Measurements from ENCODE around the gene SPOP.

The SPOP gene

DNA sequence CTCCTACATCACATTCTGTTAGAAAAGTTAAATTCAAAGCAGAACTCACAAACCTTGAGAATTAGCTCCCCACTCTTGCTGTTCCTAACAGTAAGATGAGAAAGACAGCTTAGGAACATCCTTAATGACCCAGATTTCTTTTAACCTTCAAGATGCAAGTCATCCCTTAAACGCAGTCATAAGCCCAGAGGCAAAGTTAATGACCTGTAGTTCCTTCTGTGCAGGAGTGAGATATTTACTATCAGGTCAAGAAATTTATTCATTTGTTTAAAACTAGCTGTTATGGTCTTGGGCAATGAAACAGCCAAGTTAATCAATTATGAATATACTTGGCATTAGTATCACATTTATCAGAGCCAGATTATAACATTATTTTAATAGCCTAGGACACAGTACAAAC, 65.2 kb downstream of the SPOP start:
- DNase-seq, result no peak

DNA sequence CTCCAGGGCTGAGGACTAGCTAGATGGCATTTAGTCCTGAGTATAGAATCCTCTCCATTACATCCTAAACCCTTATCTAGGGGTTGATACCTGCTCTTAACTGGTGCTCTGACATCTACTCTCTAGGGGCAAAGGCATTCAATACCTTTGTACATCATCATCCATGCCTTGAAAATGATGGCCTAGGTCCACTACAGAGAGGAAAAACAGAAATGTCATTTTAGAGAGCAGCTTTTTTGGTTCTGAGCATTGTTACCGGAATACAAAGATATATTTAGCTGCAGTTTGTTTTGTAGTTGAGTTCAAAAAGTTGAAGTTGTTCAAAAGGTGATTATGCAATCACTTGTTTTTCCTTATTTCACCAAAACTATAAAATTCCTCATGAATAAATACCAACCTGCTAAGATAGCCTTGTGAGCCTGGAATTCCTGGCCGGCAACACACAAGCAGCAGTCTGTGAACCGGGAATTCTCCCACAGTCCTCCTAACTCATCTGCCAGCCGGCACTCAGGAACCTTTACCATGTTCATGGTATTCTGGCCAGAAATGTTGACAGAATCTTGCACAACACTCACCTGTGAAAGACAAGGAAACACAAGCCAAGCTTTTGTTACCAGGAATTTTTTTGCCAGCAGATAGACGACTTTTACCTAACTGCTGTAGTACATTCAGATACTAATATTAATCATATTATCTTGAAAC, 66.9 kb downstream of the SPOP start:
- DNase-seq, result no peak

DNA sequence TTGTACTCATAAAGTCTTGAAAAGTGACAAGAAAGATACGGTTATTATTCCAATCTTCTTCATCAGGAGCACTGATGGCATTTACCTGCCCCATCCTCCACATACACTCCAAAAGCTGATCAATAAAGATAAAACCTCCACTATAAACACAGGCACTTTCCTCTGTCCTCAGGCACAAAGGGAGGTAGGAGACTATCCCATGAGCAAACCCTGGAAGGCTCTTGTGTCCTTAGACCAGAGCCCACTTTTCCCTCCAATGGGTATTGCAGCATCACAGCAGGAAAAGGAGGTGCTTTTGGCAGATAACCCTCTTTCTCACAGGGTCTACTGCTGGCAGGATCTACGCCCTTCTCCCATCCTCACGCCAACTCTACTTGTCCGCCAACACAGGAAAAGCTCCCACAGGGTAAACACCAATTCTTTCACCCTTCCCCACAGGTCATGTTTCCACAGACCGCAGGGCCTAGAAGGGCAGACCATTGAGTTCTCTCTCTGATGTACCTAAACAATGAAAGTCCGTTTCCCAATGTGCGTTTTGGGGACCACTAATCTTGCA, 73.5 kb downstream of the SPOP start:
- no peak for DNase-seq

DNA sequence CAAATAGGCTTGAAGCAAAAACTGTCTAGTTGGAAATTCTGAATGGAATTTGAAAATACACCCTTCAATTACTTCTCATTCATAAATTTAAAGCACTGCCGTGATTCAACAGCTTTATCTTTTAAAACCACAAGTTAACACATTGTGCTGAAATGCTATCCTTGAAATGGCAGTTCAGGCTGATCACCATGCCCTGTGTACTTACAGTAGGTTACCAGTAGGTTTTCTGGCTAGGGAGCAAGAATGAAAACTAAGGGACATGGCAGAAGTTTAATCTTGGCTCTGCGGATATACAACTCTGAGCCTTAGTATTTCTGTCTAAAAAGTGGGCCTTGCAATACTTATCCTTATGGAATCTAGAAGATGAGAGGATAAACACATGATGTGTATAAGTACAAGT, 74.2 kb downstream of the SPOP start:
- DNase-seq, result no peak

DNA sequence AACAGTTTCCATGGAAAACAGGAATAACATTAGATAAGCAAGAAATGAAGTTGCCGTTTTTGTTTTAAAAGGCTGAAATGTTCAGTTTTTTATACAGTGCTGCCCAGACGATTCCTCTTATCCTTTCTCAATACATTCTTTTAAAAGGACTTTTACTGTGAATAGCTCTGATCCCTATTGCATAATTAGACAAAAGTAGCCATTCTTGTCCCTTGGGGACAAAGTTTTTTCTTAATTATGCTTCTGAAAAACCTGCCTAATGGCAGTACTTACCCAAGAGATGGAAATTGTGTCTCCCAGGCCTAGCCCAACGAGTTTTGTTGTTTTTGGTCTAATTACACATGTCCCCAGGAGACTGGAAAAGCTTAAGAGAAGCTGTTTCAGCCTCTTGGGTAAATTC, 74.7 kb downstream of the SPOP start:
- no peak for DNase-seq

DNA sequence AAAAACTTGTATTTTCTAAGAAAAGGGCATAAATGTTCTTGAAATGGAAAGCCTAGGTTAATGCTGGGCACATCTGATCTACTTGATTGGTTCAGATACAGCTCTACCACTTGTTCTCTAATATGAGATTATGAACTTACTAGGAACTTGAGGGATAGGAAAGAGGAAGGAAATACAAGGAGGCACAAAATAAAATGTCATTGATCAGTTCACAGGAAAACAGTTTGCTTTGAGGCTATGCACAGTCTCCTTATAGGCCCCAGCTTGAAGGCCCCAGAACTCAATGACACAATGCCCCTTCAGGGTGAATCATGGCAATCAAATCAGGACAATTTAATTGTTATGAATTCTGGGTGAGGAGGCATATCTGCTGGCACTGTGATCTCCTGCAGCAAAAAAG, 75.1 kb downstream of the SPOP start:
- no peak for DNase-seq

DNA sequence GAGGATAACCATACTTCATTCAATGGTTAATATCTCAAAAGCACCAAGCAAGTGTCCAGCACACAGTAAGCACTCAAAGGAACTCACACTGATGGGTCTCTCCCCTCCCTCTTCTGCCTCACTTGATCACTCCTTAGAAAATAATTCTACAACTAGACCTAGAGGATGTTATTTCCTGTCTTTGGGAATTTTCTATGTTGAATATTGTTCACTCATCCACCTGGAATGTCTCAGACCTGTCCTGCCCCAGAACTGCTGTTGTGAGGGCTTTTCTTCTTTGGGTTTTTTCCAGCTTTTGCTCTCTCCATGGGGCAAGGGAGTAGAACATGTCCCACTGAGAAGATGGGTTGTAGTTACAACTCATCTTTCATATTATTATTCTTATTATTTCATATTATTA, 76.9 kb downstream of the SPOP start:
- no peak for DNase-seq

DNA sequence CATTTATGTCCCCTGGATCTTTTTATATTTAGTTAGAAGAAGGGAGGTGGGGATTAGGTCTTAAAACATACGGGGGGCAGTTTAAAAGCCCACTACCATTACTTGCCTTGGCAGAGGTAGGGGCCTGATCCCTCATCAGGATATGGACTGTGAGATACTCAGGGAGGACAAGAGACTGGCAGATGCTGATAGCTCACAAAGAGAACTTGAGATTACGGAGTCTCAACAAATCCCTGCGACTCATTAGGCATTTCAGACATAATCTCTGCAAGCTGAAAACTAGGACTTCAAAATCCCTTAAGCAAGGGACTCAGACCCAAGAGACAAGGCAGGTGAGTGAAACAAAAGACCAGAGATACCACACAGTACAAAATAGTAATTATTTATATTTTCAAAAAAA, 79.0 kb downstream of the SPOP start:
- no peak for DNase-seq

DNA sequence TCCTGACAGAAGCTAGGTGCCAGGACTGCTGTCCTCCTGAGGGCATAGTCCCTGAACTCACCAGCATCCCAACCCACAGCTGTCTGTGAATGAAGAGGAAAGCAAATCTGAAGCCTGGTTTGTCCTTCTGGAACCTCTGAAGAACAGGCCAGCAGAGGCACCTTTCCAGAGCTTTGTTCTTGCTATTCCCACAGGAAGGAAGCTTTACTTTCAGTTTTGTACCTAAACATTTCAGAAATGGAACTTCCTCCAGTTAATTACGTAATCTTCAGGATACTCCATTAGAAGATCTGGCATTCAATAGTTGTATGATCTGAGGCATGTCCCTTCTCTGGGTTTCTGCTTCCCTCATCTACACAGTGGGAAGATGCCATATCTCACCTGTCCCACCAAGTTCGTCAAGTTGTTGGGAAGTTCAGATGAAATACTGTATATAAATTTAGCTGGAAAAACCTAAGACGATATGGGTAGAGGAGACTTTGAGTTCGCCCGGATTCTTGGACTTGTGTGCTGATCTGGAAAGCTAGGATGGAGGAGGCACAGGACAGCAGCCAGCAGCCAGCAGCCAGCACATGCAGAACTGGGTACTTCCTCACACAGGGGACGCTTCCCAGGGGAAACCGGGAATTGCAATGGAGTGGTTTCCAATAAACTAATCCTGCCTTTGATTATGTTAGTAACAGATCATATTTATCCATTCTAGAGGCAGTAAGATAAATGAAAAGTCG, 79.8 kb downstream of the SPOP start:
- no peak for DNase-seq

DNA sequence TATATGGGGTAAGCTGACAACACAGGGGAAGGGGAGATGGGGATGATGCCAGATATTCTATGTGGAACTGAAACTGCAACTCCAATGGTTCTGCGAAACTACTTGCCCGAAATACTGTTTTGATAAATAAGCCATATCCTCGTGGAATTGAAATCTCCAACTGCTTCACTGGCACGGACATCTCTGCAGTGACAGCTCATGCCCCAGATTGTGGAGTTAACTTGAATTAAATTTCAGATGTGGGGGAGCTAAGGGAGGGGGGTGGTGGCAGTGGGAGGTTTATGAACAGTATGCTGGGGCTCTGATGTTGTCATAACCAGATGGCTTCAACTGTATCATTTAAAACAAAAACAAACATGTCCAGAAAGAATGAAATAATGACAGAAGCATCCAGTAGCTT, 80.5 kb downstream of the SPOP start:
- DNase-seq, result no peak

DNA sequence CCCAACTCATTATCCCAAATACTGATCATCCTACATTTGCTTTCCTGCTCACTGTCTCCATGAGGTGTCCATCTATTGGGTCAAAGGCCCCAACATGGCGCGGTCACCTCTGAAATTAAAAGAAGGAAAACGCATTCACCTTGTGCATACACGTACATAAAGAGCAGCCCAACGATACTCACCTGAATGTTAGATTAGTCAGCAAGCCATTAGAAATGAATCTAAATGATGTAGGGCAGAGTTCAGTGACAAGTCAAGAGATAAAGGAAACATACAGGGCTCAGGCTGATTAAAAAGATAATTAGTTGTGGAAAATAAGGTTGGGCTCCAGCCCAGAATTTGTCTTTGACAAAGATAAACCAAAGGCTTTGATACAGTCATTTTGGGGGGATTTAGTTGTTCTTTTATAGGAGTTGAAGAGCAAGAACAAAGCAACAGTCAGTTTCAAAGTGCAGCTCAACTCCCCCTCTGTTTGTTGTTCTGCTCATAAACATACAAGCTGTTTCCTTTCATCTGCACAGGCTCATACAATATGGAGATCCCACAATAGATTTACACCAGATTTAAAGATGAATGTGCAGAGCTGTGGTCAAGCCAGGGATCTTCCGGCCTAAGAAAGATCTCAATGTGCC, 81.2 kb downstream of the SPOP start:
- DNase-seq, result no peak

DNA sequence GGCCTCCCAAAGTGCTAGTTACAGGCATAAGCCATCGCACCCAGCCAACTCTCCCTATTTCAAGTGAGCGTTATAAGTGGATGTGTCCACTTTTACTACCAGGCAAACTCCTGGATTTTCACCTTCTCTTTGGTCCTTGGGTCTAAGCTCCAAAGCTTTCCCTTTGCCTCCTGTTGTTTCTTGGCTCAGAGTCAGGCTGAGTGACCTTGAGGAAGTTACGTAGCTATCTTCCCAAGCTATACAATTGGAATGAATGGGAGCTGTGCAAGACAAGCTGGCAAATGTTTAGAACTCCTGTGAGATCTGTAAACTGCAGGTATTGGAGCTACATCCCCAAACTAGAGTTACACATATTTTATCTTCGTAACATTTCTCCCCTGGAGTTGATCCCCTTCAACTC, 81.9 kb downstream of the SPOP start:
- DNase-seq, result no peak

DNA sequence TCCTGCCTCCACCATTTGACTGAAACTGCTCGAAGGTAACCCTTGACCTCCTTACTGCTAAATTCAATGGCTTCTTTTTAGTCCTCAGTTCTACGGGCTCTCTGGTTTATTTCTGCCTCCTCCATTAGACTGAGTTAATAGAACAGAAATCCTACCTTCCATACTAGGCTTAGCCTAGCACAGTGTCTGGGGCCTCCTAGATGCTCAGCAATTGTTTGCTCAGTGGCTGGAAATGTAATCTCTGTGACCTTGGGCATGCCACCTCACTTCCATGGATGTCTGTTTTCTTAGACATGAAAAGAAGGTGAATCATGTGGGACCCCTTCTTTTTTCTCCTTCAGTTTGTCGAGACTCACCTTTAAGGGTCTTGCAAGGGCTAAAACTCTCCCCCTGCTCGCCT, 82.6 kb downstream of the SPOP start:
- no peak for DNase-seq

DNA sequence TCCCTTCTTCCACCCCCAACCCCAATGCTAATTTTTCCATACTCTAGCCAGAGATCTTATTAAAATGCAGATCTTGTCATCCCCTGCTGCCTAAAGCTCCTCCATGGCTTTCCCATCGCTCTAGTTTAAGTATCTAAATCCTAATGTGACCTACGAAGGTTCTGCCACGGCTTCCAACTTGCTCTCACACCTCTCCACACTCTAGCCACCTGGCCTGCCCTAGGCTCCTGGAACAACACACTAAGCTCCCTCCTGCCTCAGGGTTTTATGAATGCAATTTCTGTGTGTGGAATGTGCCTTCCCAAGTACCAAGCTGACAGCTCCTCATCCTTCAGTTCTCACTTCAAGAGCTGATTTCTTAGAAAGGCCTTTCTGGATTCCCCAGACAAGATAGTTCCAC, 85.6 kb downstream of the SPOP start:
- no peak for DNase-seq

DNA sequence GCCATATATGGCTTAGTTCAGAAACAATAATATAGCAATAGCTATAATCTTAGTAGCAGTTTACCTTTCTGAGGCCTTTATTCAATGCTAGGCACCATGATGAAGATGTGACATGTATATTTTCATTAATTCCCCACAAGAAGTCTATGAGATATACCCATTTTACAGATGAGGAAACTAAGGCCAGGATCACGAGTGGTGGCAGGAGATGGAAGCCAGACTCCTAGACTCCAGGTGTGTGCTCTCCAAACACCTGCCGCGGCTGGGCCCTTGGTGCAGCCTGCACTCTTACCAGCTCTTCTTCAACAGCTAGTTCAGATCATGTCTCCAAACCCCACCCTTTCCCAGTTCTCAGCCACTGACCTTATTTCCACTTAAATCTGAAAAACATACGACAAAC, 87.0 kb downstream of the SPOP start:
- no peak for DNase-seq

DNA sequence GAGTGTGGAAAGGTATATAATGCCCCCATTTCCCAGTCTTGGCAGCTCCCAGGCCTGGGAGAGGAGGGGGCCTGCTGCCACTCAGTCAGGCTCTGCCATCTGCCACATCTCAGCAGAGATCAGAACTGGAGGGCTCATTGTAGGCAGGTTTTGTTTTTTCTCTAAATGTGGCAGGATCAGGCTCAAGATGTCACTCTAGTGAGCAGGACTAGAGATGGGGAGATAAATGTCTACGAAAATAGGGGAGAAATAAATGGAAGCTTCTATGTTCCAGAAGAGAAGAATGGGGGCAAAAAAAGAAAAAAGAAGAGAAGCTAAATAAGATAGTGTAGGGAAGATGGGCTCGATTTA, 88.3 kb downstream of the SPOP start:
- no peak for DNase-seq

DNA sequence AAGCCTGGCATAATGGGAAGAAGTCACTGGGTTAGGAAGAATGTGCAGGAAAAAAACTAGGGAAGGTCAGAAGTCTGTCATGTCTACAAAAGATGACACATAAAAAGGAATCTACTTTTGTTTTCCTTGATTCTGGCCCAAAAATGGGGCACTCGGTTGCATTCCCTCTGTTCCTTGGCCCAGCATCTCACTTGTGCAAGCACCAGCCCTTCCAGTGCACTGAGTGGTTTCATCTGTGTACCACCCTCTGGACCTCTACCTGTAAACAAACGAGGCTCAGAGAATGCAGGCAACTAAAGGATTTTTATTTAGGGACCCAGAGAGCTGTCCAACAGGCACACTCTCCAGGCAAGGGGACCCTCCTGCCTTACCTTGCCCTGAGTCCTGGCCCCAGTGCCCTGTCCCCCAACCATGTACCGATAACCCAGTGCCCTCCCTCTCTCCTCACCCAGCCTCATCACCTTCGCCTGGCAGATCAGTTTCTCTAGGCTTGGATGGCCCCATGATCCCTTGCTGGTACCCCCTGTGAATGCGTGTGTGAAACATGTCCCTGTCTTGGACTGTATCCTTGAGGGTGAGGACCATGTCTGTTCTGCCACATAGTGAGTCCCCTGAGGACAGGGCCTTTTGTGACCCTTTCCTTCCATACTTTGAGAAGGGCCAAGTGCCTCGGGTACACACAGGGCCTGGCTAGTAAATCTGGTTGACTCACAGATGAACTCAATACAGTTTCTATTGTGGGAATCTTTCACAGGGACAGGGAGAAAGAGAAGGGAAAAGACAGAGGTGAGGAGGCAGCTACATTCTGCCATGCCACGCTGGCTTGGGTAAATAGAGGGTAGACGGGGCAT, 88.9 kb downstream of the SPOP start:
- DNase-seq, result no peak

DNA sequence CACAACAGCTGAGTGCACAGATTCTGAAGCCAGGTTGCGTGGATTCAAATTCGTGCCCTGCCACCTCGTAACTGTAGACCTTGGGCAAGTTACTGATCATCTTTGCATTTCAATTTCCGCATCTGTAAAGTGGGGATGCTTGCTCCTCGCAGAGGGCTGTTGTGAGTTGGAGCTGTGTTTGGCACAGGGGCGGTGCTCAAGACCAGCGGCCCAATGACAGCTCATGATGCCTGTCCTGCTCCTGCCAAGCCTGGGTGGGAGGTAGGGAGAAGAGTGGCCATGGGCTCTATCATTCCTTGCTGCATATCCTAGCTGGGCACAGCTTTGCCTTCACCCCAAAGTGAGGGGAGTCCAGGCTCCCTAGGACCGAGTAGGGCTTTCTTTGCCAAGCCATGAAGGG, 89.6 kb downstream of the SPOP start:
- DNase-seq, result no peak

DNA sequence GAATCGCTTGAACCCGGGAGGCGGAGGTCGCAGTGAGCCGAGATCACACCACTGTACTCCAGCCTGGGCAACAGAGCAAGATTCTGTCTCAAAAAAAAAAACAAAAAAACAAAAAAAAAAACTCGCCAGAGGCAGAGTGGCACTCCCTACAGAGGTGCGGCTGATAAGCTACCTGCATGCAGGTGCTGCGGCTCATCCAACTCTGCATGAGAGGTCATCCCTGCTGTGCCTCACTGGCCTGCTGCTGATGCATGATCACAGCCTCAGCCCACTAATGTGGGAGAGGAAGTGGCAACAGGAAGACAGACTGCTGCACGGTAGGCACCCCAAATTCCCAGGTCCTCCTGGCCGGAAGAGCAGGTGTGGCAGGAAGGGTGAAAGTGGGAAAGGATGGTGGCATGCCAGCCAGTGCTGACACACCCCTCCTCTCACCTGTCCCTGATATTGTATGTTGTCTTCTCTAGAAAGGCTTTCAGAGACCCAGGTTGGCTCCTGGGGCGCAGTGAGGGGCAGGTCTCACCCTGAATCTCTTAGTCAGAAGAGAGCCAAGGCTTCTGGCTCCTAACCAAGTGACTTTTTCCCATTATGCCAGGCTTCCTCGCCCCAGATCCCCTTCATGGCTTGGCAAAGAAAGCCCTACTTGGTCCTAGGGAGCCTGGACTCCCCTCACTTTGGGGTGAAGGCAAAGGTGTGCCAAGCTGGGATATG, 90.4 kb downstream of the SPOP start:
- no peak for DNase-seq

DNA sequence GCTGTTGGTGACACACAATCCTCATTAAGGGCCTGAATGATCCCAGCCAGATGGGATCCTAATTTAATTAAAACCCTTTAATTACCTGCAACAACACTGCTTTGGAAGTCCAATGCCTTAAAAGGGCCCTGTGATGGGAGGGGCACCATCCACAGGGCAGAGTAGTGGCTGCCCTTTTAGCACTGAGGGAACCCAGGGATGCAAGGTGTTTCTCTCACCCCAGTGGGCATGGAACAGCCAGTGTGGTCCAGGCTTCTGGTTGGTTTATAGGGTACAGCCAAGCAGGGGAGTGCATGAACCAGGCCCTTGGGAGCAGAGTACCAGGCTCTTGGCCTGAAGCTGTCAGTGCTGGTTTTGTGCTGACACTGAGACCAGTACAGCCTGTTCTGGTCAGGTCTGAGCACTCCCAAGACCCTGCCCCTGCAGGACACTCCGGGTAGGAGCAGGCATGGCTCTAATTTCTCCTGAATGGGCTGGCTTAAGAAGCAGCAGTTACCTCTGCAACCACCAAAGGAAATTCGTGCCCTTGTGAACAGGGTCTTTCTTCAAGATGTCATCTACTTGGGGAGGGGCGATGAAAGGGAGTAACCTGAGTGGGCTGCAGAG, 92.4 kb downstream of the SPOP start:
- no peak for DNase-seq

DNA sequence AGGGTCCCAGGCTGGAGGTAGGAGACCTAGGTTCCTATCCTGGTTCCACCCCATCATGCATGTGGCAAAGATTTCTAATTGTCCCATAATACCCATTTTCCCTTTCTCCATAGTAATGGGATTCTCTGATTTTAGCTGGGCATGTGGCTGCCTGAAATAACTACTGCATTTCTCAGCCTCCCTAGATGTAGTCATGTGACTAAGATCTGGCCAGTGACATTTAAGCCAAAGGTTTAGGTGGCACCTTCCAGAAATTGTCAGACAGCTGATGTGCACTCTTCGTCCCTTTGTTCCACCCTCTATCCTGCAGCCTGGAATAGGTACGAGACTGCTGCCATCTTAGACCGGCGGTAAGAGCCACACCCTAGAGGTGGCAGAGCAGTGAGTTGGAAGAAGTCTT, 94.0 kb downstream of the SPOP start:
- no peak for DNase-seq

DNA sequence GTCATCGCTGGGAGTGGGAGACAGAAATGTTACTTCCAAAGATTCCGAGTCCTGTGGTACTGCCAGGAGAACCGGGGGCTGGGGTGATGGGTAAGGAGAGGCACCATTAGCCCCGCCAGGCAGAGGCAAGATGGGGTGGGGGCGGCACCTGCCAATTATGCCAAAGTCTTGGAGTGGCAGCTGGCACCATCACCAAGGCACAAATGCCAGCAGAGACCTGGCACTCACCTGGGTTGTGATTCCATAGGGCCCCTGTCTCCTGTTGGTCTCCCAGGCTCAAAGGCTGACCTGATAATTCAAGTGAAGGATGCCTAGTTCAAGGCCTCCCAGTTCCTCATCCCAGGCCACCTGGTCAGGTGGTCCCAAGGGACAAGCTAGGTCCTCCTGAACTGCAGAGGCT, 94.7 kb downstream of the SPOP start:
- no peak for DNase-seq

All from NCI-H187 treated with DMSO at 0.1 percent for 48 hours (cell line).